LNCAP (cell line): ENCODE data around the gene CDKAL1.

Source experiments
- CTCF ChIP-seq: fragments of 450-650 bp; IDR thresholded peaks from 2 replicates; pipeline ENCODE4 v1.5.1; 2017; ENCODE audit warnings: mild to moderate bottlenecking

CDKAL1 gene

DNA sequence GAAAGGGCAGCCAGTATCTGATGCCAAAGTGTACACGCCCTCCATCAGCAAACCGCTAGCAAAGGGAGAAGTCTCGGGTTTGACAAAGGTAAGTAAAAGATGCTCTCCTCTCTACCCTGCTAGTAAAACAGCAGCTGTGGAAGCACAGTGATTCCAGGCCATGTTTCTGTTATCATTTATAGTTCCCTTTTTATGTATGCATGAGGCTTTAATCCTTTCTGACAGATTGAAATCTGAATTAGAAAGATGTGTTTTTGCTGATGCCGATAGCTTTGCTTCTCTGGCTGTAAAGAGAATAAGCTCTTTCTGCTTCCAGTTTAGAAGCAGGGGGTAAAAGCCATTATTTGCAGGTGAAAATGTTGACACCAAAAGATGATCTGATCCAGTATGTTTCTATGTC is 666.9 kb downstream of the CDKAL1 start:
- no peak for TF ChIP-seq CTCF

DNA sequence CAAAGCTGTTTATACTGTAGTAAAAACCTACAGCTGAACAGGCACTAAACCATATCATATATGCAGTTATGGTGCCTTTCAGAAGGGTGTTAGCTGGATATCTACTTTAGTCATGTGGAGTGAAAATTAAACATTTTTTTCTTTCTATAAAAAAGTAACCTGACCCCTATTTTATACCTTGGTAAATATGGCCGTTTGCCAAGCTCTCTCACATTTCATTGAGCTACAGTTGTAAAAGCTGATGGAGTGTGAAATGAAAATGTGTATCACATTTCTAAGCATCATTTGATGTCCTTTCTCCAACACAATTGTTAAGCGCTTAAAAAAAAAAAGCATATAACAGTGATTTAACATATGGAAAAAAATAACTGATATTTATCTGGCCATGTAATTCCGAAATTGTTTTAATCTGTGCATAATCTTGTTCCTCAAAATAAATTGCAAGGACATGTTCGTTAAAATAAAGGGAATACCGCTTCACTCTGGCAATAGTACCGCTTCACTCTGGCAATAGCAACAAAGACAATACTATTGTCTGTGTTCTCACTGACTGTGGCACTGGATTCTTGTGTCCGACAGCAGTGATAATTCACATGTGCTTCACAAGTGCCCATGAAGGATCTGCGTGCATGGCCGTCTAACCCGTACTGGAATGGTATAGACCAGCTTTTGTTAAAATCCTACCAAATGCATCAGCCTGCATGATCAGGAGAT is 667.5 kb downstream of the CDKAL1 start:
- TF ChIP-seq CTCF, result no peak

DNA sequence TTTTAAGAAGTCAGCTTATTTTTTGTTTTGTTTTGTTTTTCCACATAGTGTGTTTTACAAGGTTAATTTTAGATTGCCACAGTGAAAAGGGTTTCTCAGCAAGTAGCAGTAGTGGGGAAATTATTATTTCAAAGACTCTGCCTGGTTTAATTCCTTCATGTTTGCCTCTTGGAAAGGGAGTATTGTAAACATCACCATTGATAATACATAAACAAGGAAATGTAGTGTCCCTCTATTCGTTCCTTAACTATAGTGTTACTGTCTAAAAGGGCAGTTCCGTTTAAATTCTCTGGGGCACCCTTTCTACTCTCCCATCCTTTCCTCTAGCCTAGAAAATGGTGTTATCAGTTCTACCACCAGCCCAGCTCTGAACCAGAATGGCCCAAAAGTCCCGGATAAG is 668.3 kb downstream of the CDKAL1 start:
- no peak for TF ChIP-seq CTCF

DNA sequence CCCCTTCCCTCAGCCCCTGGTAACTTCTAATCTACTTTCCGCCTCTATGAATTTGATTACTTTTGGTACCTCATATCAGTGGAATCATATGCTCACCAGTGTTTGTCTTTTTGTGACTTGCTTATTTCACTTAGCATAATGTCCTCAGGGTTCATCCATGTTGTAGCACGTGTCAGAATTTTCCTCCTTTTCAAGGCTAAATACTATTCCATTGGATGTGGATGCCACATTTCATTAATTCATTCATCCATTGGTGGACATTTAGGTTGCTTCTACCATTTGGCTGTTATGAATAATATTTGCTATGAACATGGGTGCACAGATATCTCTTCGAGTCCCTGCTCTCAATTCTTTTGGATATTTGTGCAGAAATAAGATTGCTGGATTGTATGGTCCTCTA is 670.7 kb downstream of the CDKAL1 start:
- no peak for TF ChIP-seq CTCF

- TF ChIP-seq CTCF, result no peak
Observed at GRCh38 chr6:21208081-21208795, 674.0 kb downstream of the CDKAL1 start.

DNA sequence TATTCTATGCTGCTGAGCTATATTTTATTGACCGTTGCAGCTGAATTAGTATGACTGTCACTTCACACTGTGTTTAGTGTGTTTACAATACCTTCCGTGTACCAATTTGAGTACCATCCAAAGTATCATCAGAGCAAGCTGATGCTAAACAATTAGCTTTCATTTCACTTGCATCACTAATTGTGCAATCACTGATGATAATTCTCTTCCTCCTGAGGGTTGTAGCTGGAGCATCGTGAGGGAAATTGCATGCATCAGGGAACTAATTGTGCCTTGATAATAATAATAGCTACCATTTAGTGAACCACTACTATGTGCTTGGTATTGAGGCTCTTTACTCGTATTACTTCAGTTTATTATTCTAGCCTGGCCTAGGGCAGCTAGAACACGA is 674.5 kb downstream of the CDKAL1 start:
- no peak for TF ChIP-seq CTCF

- no peak for TF ChIP-seq CTCF
Observed at GRCh38 chr6:21213492-21213891, 679.2 kb downstream of the CDKAL1 start.
